GM21825 (cell line): ENCODE results near the gene NUP160.
"Not testable (repeated sequence)": the region's sequence is repeated elsewhere in the genome, so short reads cannot be mapped to it uniquely, and the experiment has no call there.

ENCODE experiments used
- ATAC-seq: cut with Tn5 transposase; IDR thresholded peaks from one replicate; pipeline ENCODE4 v1.9.1; 2021; ENCODE audit warnings: mild to moderate bottlenecking, moderate library complexity; ENCODE audit not compliant: unreplicated experiment

Gene NUP160, protein sequence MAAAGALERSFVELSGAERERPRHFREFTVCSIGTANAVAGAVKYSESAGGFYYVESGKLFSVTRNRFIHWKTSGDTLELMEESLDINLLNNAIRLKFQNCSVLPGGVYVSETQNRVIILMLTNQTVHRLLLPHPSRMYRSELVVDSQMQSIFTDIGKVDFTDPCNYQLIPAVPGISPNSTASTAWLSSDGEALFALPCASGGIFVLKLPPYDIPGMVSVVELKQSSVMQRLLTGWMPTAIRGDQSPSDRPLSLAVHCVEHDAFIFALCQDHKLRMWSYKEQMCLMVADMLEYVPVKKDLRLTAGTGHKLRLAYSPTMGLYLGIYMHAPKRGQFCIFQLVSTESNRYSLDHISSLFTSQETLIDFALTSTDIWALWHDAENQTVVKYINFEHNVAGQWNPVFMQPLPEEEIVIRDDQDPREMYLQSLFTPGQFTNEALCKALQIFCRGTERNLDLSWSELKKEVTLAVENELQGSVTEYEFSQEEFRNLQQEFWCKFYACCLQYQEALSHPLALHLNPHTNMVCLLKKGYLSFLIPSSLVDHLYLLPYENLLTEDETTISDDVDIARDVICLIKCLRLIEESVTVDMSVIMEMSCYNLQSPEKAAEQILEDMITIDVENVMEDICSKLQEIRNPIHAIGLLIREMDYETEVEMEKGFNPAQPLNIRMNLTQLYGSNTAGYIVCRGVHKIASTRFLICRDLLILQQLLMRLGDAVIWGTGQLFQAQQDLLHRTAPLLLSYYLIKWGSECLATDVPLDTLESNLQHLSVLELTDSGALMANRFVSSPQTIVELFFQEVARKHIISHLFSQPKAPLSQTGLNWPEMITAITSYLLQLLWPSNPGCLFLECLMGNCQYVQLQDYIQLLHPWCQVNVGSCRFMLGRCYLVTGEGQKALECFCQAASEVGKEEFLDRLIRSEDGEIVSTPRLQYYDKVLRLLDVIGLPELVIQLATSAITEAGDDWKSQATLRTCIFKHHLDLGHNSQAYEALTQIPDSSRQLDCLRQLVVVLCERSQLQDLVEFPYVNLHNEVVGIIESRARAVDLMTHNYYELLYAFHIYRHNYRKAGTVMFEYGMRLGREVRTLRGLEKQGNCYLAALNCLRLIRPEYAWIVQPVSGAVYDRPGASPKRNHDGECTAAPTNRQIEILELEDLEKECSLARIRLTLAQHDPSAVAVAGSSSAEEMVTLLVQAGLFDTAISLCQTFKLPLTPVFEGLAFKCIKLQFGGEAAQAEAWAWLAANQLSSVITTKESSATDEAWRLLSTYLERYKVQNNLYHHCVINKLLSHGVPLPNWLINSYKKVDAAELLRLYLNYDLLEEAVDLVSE (N-terminal part only)

DNA sequence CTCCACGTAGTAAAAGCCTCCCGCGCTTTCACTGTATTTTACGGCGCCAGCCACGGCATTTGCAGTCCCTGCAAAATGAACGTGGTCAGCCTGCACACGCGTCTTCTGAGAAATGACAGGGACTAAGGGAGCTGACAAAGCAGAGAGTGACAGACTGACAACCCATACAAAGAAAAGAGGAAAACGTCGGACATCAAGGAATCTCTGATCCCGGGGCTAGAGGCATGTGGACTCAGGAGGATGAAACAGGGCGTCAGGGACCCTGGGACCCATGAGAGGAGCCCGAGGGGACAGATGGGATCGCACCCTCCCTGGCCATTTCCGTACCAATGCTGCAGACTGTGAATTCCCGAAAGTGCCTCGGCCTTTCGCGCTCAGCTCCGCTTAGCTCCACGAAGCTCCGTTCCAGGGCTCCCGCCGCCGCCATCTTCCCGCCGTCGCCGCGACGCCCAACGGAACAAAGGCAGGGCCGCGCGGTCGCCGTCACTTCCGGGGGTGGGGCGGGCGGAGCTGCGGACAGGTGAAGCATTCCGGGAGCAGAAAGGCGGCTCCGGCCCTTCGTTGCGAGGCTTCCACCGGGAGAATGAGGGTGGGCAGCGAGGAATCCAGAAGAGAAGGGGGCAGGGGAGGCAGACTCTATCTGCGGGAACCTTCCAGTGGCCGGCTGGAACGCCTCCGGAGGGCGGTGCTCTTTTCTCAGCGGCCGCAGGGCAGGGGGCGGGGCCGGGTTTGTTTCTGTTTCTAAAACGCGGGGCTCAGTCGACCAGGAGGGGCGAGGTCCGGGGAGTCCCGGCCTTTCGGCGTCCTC lies at the start of gene NUP160:
Gene NUP160 (minus strand): TSS at position 459 of the 808 bp plus-strand sequence. CDS start 32 bp downstream, at position 427.
- peak; percentile 73 for ATAC-seq

DNA sequence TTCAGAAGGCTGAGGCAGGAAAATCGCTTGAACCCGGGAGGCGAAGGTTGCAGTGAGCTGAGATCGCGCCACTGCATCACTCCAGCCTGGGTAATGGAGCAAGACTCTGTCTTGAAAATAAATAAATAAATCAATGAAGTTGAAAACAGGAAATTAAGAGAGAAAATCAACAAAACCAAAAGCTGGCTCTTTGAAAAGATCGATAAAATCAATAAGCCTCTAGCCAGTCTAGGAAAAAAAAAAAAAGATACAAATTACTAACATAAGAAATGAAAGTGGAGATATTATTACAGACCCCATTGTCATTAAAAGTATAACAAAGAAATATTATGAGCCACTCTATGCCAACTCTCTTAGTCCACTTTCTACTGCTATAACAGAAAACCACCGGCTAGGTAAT lies 48.0 kb upstream of the NUP160 start:
- no peak for ATAC-seq

DNA sequence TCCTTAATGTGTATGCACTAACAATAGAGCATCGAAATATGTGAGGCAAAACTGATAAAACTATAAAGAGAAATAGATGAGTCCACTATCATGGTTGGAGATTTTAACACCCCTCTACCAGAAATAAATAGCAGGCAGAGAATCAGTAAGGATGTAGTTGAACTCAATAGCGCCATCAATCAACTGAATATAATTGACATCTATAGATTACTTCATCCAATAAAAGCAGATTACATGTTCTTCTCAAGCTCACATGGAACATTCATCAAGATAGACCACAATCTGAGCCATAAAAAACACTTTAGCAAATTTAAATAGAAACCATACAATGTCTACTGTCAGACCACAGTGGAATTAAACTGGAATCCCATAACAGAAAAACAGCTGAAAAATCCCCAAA lies 46.9 kb upstream of the NUP160 start:
- no peak for ATAC-seq

DNA sequence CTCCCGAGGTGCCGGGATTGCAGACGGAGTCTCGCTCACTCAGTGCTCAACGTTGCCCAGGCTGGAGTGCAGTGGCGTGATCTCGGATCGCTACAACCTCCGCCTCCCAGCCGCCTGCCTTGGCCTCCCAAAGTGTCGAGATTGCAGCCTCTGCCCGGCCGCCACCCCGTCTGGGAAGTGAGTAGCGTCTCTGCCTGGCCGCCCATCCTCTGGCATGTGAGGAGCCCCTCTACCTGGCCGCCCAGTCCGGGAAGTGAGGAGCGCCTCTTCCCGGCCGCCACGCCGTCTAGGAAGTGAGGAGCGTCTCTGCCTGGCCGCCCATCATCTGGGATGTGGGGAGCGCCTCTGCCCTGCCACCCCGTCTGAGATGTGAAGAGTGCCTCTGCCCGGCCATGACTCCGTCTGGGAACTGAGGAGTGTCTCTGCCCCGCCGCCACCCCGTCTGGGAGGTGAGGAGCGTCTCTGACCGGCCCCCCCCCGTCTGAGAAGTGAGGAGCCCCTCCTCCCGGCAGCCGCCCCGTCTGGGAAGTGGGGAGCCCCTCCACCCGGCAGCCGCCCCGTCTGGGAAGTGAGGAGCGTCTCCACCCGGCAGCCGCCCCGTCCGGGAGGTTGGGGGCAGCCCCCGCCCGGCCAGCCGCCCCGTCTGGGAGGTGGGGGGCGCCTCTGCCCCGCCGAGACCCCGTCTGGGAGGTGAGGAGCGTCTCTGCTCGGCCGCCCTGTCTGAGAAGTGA lies 44.6 kb upstream of the NUP160 start:
- not testable (repeated sequence) for ATAC-seq

DNA sequence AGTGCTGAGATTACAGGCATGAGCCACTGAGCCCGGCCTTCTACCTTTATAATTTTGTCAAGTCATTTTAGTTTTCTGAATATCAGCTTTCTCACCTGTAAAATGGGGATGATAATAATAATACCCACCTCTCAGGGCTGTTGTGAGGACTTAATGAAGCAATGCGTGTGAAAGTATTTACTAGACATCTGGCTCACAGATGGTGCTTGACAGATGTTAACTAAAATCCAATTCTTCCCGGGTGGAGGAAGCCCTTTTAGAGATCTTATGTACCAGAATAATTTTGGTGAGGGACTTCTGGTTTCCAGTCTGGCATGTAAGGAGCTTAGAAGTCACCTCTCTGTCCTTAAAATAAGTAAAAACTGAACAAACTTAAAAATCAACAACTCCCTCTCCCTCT lies 43.7 kb upstream of the NUP160 start:
- no peak for ATAC-seq

DNA sequence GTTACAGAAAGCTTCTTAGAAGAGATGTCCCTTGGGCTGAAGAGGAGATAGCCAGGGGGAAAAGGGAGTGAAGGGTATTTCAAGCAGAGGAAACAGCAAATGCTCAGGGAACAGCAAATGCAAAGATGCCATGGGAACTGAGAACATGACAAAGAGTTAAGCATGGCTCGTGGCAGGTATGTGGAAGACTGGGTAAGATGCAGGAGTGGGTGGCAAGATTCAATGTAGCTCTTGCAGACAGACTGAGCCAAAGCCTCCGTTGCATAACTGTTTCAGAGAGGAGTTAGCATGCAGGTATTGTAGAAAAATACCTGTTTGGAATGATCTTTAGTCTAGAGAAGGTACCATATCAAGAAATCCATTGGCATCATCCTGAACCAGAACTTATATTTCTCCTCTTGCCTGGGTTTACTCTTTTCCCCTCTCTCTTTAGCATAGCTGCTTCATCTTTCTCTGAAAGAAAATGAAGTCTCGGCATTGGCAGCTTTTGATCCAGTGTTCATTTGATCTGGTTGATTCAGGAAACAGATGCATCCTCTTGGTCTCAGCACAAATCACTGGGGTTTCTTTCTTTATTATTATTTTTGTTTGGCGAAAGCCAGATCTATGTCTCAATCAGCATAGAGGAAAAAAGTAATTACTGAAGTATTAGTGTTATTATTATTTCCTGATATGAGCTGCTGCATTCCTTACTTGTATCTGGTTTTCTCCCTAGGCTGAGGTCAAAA lies 41.7 kb upstream of the NUP160 start:
- ATAC-seq, result no peak

DNA sequence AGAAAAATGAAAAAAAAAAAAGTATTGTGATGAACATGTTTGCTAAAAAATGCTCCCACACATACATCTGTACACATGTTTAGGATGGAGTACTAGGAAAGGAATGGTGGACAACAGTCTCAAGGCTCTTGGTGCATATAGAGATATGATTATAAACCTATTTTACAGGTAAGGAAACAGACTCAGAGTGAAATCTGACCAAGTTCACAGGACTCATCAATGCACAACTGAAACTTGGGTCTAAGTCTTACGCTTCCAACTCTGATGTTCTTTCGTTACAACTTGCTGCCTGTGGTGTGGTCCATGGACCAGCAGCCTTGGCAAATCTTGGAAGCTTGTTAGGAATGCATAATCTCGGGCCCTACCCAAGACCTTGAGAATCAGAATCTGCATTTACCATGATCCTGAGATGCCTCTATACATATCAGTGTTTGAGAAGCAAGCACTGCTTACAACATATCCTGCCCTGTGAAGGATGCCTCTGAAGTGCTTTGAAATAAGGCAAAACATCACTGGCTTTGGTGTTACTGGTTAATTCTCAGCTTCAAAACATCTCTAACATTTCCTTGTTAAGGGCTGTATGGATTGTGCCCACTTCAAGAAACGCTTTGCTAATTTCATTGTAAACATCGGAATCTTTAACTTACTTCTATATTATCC lies 39.9 kb upstream of the NUP160 start:
- no peak for ATAC-seq

DNA sequence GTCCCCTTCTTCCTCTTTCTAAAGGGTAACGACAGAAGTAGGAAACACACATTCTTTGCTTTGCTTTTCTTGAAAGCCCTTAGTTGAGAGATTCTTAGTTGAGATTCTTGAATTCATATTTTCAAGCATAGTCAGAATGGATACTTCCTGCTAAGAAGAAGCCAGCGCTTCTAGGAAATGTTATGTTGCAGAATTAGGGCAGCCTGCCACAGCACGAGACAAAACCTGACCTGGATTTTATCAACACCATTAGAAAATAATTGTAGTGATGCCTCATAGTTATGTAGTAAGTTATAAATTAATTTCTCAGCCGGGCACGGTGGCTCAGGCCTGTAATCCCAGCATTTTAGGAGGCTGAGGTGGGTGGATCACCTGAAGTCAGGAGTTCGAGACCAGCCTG lies 37.9 kb upstream of the NUP160 start:
- no peak for ATAC-seq

DNA sequence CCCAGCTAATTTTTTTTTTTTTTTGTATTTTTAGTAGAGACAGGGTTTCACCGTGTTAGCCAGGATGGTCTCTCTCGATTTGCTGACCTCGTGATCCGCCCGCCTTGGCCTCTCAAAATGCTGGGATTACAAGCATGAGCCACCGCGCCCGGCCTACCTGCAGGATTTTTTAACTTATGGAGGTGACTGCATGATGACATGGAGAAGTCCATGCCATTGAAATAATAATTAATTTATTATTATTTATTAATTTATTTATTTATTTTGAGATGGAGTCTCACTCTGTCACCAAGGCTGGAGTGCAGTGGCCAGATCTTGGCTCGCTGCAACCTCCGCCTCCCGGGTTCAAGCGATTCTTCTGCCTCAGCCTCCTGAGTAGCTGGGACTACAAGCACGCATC lies 34.3 kb upstream of the NUP160 start:
- ATAC-seq, result not testable (repeated sequence)

DNA sequence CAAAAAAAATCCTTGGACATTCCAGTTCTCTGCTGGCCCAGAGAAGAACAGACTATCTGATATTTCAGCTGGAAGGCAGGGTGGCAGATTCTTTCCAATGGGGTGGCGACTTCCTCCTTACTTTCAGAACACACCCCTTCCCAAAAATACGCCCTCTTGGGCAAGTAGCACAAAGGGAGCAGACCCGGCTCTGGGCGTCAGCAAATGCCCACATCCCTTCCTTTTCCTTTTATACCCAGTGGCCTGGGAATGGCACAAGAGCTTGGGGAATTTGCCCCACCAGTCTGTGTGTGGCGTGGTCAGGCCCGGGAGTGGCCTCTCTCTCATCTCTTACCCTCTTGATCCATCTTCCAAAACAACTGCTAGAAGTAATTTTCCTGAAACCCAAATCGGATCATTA lies 33.0 kb upstream of the NUP160 start:
- no peak for ATAC-seq

DNA sequence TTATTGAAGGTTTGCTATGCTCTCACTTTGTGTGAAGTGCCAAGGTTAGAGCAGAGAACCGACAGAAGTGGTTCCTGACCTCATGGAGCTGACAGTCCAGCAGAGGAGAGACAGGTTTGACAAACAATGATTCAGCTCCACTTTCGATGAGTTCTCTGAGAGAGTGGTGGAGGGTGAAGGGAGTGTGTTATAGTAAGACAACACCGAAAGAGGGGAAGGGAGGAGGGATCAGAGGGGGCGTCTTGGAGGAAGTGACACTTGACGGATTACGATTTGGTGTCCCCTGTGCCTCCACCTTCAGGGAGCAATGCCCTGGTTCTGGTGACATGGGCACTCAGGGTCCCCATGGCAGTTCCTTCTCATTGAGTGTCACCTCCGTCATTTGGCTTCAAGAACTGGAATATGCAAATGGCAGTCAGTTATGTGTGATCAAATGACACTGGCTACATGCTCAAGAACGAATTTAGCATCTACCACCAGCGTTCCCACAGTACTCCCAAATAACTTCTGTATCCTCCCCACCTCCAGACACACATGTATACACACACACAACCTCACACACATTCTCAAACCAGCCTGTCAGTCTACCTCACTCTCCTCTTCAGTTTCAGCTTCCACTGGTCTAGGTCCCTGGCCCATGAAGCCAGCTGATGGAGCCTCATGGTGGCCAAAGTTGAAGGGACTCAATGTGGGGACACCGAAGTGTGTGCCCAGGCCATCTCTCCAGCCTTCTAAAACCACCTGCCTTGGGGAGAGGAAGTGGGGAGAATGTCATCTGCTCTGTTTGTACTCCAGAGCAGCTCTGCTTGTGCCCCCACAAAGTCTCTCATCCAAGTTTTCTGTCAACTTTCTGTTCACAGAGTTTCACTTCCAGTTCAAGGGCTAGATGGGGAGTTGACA lies 31.4 kb upstream of the NUP160 start:
- ATAC-seq, result no peak

DNA sequence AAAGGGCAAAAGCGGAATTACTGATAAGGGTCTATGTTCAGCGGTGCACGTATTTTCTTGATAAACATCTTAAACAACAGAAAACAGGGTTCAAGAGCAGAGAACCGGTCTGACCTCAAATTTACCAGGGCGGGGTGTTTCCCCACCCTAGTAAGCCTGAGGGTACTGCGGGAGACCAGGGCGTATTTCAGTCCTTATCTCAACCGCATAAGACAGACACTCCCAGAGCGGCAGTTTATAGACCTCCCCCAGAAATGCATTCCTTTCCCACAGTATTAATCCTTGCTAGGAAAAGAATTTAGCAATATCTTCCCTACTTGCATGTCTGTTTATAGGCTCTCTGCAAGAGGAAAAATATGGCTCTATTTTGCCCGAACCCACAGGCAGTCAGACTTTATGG lies 27.7 kb upstream of the NUP160 start:
- ATAC-seq, result not testable (repeated sequence)

DNA sequence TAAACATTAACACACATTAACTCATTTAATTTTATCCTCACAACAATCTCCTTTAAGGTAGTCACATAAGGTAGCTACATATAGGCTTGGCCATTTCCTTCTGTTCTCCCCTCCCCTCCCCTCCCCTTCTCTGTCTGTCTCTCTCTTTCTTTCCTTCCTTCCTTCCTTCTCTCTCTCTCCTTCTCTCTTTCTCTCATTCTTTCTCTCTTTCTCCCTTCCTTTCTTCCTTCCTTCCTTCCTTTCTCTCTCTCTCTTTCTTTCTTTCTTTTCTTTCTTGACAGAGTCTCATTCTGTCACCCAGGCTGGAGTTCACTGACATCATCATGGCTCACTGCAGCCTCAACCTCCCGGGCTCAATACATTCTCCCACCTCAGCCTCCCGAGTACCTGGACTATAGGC lies 22.3 kb upstream of the NUP160 start:
- ATAC-seq, result no peak

DNA sequence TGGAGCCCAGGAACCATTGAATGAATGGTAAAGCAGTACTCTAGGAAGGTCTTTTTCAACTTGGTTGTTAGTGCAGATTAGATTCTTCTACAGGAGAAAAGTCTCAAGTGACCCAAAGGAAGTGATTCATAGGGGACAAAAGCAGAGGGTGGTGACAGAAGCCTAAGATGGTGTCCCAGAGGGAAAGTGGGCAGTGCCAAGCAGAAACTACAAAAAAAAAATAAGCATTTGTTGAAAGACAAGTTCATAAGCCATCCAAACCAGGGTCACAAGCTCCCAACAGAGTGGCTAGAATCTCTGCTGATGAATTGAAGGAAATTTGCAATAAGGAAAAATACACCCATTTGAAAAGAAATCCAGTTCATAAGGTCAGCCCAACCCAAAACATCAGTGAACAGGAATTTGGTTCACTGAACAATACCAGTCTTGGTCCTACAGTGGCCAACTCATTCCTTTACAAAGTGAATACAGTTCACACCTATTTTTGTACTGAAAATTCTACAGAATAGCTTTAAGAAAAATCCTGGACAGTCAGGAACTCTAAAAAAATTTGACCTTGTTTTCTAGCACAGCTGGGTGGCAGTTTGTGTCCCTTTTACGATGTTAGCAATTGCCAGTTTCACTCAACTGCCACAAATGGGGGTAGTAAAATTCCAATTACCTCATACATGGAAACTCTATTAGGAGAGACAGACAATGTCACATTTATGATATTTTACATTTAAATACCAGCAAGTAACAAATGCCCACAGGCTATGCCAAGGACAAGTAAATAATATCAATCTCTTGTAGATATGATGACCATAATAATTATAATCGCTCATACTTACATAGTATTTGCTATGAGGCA lies 21.6 kb upstream of the NUP160 start:
- ATAC-seq, result no peak

DNA sequence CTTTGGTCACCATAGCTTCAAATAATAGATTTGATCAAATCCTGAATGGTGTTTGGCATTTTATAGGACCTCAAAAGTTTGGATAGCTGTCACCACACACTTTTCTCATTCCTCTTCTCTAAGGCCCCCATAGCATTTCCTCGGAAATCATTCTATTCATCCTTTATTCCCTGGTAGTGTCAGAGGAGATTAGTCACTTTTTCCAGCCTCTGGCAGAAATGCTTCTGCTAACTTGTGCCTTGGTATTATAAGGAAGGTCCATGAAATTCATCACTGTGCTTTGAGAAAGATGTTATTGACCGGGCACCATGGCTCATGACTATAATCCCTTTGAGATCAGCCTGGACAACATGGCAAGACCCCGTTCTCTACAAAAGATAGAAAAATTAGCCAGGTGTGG lies 19.7 kb upstream of the NUP160 start:
- no peak for ATAC-seq

DNA sequence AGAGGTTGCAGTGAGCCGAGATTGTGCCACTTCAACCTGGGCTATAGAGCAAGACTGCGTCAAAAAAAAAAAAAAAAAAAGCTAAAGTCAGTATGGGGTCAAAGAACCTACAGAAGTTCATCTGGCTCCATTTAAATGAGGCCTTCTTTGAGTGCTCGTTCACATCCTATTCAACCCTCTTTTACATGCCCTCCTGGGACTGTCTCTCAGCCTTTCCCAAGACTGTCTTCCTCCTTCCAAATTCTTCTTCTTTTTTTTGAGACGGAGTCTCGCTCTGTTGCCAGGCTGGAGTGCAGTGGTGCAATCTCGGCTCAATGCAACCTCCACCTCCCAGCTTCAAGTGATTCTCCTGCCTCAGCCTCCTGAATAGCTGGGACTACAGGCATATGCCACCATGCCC lies 18.7 kb upstream of the NUP160 start:
- ATAC-seq, result not testable (repeated sequence)
